NCI-H748 (cell line): ENCODE data around the gene USP31.
"Not testable (repeated sequence)": the region's sequence is repeated elsewhere in the genome, so short reads cannot be mapped to it uniquely, and the experiment has no call there.

Experiments used
- DNase-seq: peaks from one replicate; lab custom pipeline; 2025; ENCODE audit not compliant: unreplicated experiment; lab: John Stamatoyannopoulos, UW

USP31 gene

DNA sequence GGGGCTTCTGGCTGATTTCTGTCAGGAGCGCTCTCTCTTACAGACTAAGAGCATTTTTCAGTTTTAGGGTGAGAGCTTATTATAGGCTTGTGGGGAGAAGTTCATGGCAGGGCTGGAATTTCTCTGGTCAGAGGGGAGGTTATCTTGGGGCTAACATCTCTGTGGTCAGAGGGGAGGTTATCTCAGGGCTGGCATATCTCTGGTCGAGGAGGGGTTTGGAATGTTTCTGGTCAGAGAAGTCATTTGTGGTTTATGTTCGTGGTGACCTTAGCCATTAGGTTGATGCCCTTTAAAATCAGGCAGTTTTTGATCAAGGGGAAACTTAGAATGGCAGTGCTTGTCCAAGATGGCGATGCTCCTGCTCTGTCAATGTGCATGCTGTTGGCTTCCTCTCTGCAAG lies 10.8 kb upstream of the USP31 start:
- DNase-seq, result no peak

DNA sequence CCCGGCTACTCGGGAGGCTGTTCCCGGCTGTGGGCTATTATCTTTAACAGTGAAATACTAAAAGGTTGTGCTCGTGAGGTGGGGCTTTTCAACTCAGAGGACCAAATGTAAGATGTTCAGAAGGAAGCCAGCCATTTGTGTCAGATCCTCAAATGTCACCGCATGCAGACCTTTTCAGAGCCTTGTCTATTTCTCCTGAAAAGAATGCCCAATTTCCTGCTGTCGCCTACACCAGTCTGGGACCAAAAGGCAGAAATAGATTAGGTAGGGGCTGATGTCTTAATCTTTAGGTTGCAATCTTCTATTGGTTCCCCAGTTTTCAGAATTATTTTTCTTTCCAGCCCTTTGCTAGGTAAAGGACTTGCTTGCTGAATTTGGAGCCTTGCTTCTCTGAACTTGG lies 8.9 kb upstream of the USP31 start:
- DNase-seq, result no peak

DNA sequence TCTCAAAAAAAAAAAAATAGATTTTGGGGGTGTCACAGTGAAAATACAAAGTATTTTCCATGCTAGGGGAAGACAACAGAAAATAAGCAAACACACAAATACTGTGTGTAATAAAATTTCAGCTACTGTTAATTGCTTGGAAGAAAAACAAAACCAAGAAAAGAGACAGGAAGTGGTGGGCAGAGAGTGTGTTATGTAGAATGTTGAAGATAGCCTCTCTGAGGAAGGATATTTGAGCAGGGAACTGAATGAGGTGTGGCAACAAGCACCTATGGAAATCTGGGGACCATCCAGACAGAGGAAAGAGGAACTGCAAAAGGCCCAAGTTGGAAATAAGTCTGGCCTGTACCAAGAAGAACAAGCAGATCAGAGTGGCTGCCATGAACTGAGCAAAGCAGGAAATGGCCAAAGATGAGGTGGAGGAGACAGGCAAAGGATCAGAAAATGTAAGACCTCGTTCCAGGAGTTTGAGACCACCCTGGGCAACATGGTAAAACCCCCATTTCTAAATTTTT lies 7.8 kb upstream of the USP31 start:
- no peak for DNase-seq

DNA sequence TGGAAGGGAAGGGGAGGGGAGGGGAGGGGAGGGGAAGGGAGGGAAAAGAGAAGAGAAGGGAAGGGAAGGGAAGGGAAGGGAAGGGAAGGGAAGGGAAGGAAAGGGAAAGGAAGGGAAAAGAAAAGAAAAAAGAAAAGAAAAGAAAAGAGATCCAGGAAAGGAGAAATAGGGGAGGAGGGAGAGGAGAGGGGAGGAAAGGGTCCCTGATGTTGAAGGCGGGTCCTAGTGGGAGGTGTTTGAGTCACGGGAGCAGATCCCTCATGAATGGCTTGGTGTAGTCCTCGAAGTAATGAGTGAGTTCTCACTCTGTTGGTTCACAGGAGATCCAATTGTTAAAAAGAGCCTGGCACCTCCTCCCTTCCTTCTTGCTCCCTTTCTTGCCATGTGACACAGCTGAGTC lies 6.9 kb upstream of the USP31 start:
- DNase-seq, result no peak

DNA sequence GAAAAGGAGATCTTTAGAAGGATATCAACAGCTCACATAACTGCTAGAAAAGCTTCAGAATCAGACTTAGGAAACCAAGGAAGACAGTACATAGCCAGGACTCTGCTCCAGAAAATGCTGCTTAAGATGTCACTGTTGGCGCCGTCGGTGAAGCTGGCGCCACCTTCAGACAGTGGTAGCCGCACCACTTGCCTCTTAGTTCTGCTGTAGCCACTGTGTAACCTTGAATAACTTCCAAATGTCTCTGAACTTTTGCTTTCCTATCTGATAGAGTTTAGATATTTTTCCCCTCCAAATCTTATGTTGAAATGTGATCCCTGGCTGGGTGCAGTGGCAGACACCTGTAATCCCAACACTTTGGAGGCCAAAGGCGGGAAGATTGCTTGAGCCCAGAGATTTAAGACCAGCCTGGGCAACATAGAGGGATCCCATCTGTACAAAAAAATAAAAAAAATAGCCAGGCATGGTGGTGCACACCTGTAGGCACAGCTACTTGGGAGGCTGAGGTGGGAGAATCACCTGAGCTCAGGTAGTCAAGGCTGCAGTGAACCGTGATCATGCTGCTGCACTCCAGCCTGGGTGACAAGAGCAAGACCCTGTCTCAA lies 6.3 kb upstream of the USP31 start:
- peak; percentile 19 for DNase-seq

DNA sequence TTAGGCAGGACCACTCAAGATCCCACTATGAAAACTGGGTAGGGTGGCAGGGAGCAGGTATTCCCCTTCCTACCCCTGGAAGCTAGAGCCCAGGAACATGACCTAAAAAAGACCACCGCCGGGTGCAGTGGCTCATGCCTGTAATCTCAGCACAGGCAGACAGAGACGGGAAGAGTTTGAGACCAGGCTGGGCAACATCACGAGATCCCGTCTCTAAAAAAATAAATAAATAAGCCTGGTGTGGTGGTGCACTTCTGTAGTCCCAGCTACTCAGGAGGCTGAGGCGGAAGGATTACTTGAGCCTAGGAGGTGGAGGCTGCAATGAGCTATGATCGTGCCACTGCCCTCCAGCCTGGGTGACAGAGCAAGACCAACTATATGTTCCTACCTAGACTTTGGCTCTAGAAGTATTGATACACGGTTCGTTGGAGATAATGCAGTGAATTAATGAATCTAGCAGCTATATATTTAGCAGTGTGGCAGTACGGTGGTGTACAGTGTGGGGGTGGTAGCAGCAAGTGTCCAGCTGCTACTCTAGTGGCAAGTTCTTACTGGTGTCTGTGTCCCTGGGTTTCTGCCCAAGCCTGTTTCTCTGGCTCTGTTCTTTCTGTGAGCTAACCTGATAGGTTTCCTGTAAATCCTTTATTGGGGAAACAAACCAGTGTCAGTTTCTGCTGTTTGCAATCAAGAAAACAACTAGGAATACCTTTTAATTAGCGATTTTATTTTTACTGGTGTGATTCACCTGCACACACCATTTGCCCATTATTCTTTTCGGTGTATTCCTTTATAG lies 3.3 kb upstream of the USP31 start:
- DNase-seq, result no peak

DNA sequence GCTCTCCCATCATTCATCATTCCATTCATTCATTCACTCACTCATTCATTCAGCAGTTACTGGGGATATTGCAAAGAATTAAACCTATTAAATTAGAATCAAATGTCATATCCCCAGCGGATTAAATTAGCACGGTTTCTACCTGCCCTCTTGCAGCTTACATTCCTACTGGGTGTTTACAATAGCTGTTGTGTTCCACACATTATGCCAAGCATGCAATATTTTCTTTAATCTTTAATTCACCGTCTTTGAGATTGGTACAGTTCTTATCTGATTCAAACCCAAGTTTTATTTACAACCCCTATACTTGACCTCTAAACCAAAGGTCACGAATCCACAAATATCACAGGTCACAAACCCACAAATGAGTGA lies 727 bp upstream of the USP31 start:
- DNase-seq, result no peak

DNA sequence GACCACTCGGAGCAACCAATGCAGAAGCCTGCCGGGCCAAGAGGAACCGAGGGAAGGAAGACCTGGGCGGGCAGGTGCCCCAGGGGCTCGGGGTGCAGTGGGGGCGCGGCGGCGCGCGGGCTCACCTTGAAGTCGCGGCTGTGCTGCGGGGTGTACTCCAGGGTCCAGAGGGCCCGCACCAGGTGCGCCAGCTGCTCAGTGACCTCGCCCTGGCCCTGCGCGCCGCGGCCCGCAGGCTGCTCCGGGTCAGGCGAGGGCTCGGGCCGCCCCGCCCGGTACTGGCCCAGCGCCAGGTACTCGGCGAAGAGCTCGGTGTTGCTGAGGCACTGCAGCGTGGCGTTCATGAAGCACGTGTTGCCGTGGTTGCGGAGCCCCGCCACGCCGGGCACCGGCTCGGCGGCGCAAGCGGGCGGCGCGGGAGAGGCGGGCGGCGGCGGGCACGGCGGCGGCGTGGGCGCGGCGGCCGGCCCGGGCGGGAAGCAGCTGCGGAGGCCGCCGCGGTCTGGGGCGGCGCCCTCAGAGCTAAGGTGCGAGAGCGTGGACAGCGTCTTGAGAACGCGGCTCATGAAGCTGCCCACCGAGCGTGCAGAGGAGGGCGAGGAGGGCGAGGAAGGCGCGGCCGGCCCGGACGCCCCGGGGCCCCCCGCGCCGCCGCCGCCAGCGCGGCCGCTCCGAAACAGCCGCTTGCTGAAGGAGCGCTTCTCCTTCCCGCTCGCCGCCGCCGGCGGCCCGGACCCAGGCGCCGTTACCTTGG lies 562 bp downstream of the USP31 start:
- DNase-seq, result peak; percentile 61

DNA sequence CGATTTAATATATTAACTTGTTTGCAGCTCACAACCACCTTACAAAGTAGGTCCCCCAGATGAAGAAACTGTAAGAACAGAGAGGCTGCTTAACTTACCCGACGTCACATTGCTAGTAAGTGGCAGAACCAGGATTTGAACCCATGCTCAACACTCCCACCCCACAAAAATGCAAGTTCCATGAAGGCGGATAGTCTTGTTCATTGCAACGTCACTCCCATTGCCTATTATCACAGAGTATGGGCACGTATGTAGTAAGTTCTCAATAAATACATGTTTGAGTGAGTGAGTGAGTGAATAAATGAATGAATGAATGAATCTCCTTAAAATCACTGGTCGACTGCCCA lies 1.1 kb downstream of the USP31 start:
- DNase-seq, result no peak

DNA sequence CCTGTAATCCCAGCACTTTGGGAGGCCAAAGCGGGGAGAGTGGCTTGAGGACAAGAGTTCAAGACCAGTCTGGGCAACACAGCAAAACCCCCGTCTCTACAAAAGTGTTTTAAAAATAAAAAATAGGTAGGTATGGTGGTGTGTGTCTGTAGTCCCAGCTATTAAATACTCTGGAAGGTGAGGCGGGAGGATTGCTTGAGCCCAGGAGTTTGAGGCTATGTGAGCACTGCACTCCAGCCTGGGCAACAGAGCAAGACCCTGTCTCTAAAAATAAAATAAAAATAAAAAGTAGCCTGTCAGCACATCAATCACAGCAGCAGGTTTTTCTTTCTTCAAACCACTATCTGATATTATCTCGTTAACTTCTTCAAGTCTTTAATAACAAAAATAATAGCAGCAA lies 1.6 kb downstream of the USP31 start:
- no peak for DNase-seq

DNA sequence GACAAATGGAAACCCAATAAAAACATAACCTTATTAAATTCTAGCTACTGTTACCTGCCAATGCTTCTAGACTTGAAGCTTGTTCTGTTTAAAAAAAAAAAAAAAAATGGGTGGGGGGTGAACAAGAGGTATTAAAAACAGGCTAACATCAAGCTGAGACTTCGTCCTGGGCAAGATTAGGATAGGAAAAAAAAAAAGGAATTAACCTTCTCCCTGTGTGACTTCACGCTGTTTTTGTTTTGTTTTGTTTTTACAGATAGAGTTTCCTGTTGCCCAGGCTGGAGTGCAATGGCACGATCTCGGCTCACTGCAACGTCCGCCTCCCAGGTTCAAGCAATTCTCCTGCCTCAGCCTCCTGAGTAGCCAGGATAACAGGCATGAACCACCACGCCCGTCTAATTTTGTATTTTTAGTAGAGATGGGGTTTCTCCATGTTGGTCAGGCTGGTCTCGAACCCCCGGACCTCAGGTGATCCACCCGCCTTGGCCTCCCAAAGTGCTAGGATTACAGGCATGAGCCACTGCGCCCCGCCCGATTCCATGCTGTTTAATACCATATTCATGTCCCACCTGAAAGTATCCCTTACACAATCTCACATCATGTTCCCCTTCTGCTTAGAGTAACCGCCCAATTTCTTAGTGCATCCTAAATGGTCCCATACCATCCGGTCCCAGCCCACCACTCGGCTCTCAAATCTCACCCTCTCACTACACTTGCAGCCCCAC lies 2.2 kb downstream of the USP31 start:
- no peak for DNase-seq

DNA sequence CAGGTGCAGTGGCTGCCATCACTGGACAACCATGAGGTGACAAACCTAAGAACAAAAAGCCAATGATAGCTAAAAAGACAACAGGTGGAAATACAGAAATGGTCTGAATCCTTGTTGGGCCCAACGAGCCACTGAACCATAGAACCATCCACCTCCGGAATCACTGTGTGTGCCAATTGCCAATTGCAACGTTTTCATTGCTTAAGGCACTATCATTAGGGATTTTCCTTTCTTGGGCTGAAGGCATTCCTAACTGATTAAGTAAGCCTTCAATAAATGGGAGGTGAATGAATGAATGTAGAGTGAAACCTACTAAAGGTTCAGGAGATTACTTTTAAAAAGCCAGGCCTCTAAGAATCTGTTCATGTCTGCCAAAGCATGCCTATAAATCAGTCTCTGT lies 3.6 kb downstream of the USP31 start:
- no peak for DNase-seq

DNA sequence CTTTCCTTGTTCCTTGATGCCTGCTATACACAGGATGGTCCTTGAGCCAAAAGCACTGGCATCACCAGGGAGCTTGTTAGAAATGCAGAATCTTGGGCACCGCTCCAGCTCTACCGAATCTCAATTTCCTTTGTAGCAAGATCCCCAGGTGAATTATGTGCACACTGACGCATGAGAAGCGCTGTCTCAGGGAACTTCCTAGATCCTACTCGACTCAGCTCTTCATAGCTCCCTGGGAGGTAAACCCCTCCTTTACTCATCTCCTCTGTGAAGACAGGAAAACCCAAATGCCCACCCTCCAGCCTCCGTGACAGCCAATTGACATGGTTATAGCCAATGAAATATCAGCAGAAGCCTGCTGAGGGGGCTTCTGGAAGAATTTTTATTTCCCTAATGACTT lies 4.1 kb downstream of the USP31 start:
- DNase-seq, result peak; percentile 19

DNA sequence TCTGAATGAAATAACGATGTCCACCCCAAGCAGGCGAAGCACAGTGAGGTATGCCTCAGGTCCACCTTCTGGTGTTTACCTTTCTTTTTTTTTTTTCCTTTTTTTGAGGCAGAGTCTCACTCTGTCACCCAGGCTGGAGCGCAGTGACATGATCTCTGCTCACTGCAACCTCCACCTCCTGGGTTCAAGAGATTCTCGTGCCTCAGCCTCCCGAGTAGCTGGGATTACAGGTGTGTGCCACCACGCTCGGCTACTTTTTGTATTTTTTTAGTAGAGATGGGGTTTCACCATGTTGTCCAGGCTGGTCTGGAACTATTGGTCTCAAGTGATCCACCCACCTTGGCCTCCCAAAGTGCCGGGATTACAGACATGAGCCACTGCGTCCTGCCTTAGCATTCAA lies 4.9 kb downstream of the USP31 start:
- not testable (repeated sequence) for DNase-seq

DNA sequence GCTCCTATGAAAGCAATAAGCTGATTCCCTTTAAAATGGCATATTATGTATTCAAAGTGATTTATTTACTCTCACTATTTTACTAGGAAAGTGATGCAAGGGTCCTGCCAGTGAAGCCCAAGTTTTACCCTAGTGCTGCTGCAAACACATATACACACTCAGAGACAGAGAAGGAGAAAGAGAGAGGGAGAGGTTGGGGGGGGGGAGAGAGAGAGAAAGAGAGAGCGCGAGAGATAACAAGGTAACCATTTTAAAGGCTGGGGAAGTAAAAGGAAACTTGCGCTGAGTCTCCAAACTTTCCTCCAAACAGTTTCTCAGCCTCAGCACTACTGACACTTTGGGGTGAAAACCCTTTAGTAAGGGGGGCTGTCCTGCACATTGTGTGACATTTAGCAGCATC lies 5.9 kb downstream of the USP31 start:
- no peak for DNase-seq

DNA sequence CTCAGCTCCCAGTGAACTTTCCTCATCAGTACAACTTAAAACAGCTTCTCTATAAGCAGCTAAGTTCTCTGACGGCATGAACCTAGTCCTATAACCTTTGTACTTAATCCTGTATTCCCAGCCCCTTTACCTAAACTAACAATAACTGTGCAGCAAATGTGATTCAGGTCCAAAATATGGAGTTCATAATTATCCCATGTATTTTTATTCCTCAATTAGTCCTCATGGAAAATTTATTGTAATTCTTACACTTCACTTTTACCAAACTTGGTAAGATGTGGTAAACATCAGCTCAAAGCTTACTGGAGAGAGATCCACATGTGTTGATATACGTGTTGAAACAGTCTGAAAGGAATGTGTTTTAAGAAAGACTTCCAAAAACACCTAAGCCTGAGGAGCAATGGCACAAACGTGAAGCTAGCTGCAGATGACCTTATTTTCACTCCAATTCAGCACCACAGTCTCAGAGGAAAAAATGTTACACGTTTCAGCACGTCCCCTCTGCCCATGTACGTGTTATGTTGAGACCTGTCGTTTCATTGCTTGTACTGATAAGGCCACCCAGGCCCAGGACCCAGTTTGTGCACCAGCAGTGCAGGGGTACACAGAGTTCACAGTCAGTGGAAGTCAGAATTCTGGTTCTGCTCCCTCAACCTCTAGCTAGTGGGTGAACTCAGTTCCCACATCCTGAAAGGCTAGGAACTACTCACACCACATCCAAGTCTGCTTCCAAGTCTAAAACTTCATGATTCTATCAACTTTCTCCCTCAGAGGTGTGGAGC lies 7.1 kb downstream of the USP31 start:
- no peak for DNase-seq

DNA sequence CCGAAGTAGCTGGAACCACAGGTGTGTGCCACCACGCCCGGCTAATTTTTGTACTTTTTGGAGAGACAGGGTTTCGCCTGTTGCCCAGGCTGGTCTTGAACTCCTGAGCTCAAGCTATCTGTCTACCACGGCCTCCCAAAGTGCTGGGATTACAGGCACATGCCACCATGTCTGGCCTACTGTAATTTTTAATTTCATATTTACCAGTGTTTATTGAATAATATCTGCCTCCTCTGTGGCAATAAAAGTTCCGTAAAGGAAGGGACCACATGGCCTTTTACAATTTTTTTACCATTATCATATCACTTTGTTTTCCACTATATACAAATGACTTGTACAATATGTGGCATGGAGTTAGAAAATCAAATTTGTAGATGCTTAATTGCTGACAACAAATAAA lies 7.8 kb downstream of the USP31 start:
- no peak for DNase-seq

DNA sequence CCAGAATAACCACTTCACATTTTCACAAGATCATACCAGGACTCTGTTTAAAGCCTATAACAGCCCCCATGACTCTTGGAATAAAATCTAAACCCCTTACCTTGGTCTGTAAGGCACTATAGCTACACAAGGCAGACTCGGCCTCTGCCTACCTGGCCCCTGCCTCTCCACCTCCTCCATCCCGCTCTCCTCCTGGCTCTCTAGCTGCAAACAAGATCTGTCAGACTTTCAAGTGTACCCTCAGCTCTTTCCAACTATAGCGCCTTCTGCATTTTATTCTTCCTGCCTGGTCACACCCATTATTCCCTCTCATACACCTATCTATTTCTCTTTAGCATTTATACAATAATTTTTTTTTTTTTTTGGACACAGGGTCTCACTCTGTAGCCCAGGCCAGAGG lies 8.2 kb downstream of the USP31 start:
- DNase-seq, result no peak

DNA sequence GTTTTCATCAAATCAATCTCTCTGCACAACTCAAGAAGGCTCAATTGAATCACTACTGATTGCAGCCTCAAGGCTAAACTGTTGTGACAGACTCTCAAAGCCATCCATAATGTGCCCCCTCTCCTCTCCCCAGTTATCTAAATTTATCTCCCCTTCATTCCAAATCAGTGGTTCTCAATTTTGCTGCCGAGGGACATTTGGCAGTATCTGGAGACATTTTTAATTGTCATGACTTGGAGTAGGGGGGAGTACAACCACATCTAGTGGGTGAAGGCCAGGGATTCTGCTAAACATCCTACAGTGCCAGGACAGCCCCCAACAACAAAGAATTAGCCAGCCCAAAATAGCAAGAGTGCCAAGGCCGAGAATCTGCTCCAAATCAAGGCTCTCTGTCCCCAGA lies 9.1 kb downstream of the USP31 start:
- DNase-seq, result no peak

DNA sequence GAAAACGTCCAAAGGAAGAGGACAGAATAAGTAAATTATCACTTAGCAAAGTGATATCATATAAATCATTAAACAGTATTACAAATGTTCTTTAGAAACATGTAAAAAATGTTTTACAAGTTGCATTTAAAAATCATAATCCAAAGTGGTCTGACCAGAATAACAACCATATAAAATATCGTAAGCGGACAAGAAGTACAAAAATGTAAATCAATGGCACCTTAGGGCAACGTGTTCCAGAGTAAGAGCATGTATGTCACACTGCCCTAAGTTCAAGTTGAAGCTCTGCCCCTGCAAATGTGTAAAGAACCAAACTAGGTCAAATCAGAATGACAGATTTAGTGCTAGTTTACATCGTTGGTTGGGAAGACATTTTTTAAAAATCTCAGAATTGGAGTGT lies 11.4 kb downstream of the USP31 start:
- DNase-seq, result no peak

DNA sequence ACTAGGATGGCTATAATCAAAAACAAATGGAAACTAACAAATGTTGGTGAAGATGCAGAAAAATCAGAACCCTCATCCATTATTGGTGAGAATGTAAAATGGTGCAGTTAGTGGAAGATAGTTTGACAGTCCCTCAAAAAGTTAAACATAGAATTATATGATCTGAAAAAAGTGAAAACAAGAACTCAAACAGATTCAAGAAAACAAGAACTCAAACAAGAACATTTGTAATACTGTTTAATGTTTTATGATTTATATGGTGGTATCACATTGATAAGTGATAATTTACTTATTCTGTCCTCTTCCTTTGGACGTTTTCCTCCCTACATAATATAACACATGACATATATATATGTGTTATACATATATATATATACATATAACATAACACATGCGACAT lies 12.0 kb downstream of the USP31 start:
- DNase-seq, result no peak
